Dermis microvascular lymphatic vessel endothelial cell (primary cell): Measurements from ENCODE around the gene TGFB2. TPM values are rescaled to one million over a fixed set of nuclear protein-coding genes. Genes with fewer than 3 reads are reported as not detected.
"Not testable (repeated sequence)": the region's sequence is repeated elsewhere in the genome, so short reads cannot be mapped to it uniquely, and the experiment has no call there.

Experiments
- DNase-seq, 2 donors: peaks; one replicate each; pipeline versions ENCODE4 v3.0.0 to v3.0.0-alpha.2; 2010; ENCODE audit warnings: low read depth in 2 of 2
- total RNA-seq: library from RNA; depleted of rRNA; stranded (reverse); fragments of >200 nt; gene quantifications from 2 replicates; pipeline ENCODE4 v1.2.1, GENCODE V29; 2014

TGFB2 gene
- total RNA-seq = 13.4 and 32.7 TPM in 2 replicates

GRCh38 chr1:218344814-218345672 lies at the start of gene TGFB2:
Gene TGFB2 (plus strand): TSS chr1:218345336. CDS start chr1:218346702, 1,366 bp downstream.
- peak; percentile 86 to 87 for DNase-seq

GRCh38 chr1:218296162-218296561 lies 49.0 kb upstream of the TGFB2 start:
- DNase-seq = no peak

GRCh38 chr1:218297461-218297860 lies 47.7 kb upstream of the TGFB2 start:
- no peak for DNase-seq

DNA sequence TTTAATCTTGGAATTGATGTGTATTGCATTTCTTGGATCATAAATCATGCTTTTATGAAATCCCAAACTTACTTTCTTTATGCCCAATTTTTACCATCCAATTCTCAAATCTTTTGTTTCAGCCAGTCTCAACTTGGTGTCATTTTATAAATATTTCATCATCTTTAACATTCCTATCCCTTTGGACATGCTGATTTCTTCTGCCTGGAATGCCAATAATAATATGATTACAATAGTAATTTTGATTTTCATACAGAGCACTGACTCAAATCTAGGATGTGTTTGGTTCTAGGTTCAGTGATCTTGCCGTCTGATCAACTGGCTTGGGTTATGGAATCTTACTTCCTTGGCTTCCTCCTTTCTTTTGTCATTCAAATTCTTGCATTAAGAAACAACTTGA lies 47.3 kb upstream of the TGFB2 start:
- no peak for DNase-seq

DNA sequence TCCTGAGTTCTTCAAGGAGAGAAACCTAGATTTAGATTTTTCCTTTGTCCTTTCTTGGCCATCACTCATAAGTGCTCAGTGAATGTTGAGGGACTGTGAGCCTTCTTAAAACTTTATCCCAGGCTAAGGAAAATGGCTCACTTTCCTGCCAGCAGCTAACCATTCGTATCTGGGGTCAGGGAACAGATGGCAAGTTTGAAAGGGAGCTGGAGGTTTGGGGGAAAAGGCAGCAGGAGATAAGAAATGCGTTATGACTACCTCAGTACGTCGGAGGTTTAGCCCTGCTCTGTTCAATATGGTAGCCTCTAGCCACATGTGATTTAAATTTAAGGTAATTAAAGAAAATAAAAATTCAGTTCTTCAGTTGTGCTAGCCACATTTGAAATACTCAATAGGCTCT lies 46.7 kb upstream of the TGFB2 start:
- no peak for DNase-seq

- peak; percentile 18 to 66 for DNase-seq
These were observed 45.7 kb upstream of the TGFB2 start for GRCh38 chr1:218299416-218299815.

GRCh38 chr1:218301217-218301616 lies 43.9 kb upstream of the TGFB2 start:
- no peak for DNase-seq

GRCh38 chr1:218302155-218302554 lies 43.0 kb upstream of the TGFB2 start:
- no peak for DNase-seq

- DNase-seq = no peak
These were observed 41.8 kb upstream of the TGFB2 start for GRCh38 chr1:218303176-218303879.

- no peak for DNase-seq
These were observed 40.7 kb upstream of the TGFB2 start for GRCh38 chr1:218304281-218305039.

GRCh38 chr1:218305472-218306064 lies 39.6 kb upstream of the TGFB2 start:
- DNase-seq = no peak

DNA sequence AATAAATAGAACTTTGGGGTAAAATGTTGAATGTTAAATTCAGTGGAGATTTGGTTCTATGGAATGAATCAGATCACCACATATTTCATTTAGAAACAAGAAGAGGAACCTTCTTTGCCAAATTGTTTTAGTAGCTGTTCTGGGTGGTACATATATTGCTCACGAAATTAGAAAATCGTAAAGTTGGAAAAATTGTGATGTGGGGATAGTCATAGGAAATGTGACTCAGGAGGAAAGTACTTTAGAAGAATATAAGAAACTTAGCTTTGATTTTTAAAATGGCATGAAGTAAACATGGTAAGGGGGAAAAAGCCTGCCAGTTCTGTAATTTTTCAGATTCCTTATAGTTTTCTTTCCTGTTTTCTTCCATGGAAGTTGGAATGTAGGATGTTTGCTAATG lies 32.6 kb upstream of the TGFB2 start:
- DNase-seq = peak in 1 of 2 donors; percentile 53

DNA sequence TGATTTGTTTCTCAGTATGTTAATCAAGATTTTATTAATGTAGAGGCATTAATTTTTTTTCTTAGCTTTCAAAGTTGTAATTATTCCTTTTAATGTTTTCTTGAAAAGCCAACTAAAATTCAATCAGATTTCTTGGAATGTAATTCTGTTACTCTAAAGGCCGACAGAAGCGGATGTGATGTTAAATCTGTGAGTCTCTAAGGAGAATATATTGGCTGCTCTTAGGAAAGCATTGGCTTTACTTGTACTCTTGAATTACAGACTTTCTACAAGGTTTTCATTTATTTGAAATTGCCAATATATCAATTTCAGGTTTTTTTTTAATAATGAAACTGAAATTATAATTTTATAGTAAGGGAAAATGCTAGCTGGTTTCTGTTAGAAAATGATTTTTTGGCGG lies 30.8 kb upstream of the TGFB2 start:
- no peak for DNase-seq

- no peak for DNase-seq
These were observed 29.5 kb upstream of the TGFB2 start for GRCh38 chr1:218315638-218316037.

DNA sequence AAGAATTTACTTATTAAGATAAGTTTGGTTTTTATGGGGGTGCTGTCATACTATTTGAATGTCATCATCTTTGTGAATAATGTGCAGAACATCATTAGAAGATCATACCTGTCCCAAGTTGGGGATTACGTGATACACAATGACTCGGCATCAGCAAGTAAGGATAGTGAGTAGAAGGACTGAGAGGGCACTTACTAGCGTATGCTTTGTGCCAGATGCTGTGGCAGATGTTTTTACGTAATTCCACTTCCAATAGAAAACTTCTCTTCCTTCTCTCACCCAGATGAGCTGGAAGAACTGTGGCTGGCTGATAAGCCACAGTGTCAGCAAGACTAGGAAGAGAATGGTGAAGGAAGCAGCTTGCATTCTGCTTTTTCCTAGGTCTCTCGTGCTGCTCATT lies 28.1 kb upstream of the TGFB2 start:
- DNase-seq = peak in 1 of 2 donors; percentile 16

GRCh38 chr1:218320182-218320581 lies 25.0 kb upstream of the TGFB2 start:
- DNase-seq = not testable (repeated sequence)

GRCh38 chr1:218322762-218323161 lies 22.4 kb upstream of the TGFB2 start:
- DNase-seq = no peak

GRCh38 chr1:218323568-218324225 lies 21.4 kb upstream of the TGFB2 start:
- DNase-seq = no peak

GRCh38 chr1:218324226-218324580 lies 20.9 kb upstream of the TGFB2 start:
- no peak for DNase-seq

DNA sequence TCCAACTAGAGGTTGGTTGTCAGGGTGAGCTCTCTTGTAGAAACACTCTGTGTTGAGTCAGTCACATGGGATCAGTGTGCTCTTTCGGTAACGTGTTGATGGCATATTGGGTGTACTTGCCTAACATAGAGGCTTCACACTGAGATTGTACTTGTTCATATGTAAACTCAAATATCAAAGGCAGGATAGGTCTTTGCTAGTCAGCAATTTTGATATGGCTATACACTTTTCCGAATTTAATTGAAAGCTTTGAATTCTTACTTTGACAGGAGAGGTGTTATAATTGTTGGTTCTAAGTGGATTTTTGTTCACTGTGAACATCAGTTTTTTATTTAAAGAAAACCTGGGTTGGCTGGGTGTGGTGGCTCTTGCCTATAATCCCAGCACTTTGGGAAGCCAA lies 16.4 kb upstream of the TGFB2 start:
- DNase-seq = no peak

DNA sequence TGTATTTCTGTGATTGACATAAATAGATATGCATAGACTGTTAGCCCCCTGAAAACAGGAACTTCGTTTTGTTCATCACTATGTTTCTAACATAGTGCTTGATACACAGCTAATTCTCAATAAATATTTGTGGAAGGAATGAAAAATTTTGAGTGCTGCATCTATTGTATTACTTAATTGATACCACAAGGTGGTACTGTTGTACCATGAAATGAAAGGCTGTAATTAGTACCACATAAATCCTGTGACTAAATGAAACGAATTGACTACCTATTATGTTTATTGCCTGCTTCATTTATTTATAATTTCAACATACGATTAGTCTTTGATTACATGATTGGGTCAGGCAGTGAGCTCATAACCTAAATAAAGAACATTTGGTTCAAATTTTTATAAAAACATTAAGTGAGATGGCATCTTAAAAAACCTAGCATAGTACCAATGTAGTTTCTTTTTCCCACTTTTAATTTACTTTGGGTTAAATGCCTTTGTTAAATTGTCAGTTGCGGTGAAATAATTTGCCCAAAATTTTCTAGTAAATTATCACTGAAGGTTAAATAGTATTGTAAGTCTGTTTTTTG lies 15.0 kb upstream of the TGFB2 start:
- peak in 1 of 2 donors; percentile 61 for DNase-seq
